T-helper 9 cell (primary cell): ENCODE data around the gene CYP27C1.
"Not testable (repeated sequence)": the region's sequence is repeated elsewhere in the genome, so short reads cannot be mapped to it uniquely, and the experiment has no call there.

ENCODE experiments used
- DNase-seq: peaks from one replicate; pipeline ENCODE4 v3.0.0-alpha.2; 2020

Gene CYP27C1

GRCh38 chr2:127170452-127171197 is 49.5 kb downstream of the CYP27C1 start:
- DNase-seq: no peak

- DNase-seq: no peak
These were observed 50.1 kb downstream of the CYP27C1 start for GRCh38 chr2:127170021-127170420.

GRCh38 chr2:127169066-127169660 is 50.9 kb downstream of the CYP27C1 start:
- no peak for DNase-seq

- no peak for DNase-seq
These were observed 53.8 kb downstream of the CYP27C1 start for GRCh38 chr2:127166231-127166860.

GRCh38 chr2:127165539-127165935 is 54.6 kb downstream of the CYP27C1 start:
- no peak for DNase-seq

- DNase-seq: no peak
These were observed 55.1 kb downstream of the CYP27C1 start for GRCh38 chr2:127164761-127165538.

GRCh38 chr2:127163921-127164320 is 56.2 kb downstream of the CYP27C1 start:
- no peak for DNase-seq

DNA sequence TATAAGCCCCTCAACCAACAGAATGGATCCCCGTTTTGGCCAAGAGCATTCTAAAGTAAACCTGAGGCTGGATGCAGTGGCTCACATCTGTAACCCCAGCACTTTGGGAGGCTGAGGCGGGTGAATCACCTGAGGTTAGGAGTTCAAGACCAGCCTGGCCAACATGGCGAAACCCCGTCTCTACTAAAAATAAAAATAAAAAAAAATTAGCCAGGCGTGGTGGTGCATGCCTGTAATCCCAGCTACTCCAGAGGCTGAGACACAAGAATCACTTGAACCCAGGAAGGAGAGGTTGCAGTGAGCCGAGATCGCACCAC is 57.1 kb downstream of the CYP27C1 start:
- DNase-seq: not testable (repeated sequence)

- no peak for DNase-seq
These were observed 57.6 kb downstream of the CYP27C1 start for GRCh38 chr2:127162261-127163089.

- DNase-seq: no peak
These were observed 58.6 kb downstream of the CYP27C1 start for GRCh38 chr2:127161176-127162136.

- no peak for DNase-seq
These were observed 59.4 kb downstream of the CYP27C1 start for GRCh38 chr2:127160676-127161075.

DNA sequence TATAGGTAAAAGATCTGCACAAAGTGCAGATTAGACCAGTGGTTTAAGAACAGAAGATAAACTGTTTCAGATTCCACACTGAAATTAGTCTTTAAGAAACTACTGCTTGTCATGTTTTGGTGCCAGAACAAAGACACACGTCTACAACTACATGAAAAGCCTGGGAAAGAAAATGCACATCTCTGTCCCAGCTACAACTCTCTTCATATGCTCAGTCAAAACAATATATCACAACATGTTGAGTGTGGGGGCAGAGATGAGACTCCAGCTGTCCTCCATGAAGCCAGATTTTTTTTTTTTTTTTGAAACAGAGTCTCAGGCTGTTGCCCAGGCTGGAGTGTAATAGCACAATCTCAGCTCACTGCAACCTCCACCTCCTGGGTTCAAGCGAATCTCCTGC is 60.6 kb downstream of the CYP27C1 start:
- DNase-seq: no peak

DNA sequence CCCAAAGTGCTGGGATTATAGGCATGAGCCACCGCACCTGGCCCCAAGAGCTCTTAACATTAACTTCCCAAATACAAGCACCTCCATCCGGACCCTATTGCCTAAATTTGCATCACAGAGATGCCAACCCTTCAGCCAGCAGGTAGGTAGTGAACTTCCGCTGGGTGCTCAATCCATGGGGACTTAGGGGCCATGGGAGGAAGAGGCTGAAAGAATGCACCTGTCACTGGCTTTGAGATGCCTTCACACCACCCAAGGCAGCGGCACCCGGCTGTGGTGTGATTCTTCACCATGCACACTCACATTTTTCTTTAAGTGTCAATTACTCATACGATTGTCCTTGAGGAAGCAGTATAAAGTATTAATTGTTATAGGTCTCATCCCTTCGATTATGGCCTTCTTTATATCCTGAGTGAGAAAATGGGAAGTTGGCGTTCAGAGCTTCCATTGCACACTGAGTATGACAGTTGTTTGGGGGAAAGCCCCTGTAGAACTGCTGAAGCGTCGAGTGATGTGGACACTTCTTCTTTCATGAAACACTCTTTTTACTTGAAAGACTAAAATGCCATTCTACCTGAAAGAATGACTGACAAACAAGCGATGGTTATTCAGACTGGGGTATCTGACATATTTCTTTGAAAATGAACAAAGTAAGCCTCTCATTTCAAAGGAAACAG is 61.3 kb downstream of the CYP27C1 start:
- DNase-seq: no peak

GRCh38 chr2:127157651-127158485 is 62.2 kb downstream of the CYP27C1 start:
- no peak for DNase-seq

- DNase-seq: no peak
These were observed 63.0 kb downstream of the CYP27C1 start for GRCh38 chr2:127157114-127157513.

GRCh38 chr2:127155947-127156346 is 64.2 kb downstream of the CYP27C1 start:
- DNase-seq: no peak

DNA sequence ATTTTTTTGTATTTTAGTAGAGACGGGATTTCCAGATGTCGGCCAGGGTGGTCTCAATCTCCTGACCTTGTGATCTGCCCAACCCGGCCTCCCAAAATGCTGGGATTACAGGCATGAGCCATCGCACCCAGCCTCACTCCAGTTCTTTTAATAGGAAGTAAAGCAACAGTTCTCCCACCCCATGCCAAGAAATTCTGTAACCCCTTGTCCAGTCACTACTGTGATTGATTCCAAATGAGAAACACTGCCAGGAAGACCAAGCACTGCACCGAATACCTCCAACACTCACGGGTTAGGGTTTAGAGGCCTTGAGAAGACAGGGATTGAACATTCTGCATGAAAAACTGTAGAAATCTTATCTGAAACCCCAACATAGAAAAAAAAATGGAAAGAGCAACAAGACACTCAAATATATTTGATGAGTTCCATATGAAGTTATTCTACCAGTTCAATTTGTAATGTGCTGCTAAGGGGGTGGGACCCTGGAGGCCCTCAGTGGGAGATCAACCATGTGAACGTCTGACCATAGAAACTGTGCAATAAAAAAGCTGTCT is 65.0 kb downstream of the CYP27C1 start:
- no peak for DNase-seq

GRCh38 chr2:127154396-127154795 is 65.7 kb downstream of the CYP27C1 start:
- no peak for DNase-seq

GRCh38 chr2:127153691-127154158 is 66.4 kb downstream of the CYP27C1 start:
- DNase-seq: no peak
